ENCODE results near the gene GNG8. TPM values are rescaled to one million over a fixed set of nuclear protein-coding genes. Genes with fewer than 3 reads are reported as not detected.

Gene GNG8
- total RNA-seq (not detected in 2 replicates), polyA plus RNA-seq (2.4 and 4.6 TPM in 2 replicates)

GRCh38 chr19:46635920-46636761 lies at the start of gene GNG8:
GNG8 (minus strand) TSS chr19:46636202; CDS start chr19:46634682, 1,520 bp downstream.
- Histone ChIP-seq H3K4me3 (no peak within 1 kb of the TSS), H3K27ac (no peak within 1 kb of the TSS), H3K4me2 (peak within 1 kb of the TSS; percentile 87), H4K20me1 (ENCODE audit: insufficient read depth, poor library complexity, severe bottlenecking) (no peaks in the 10 kb centered on the region), H3K9me2 (replicated peaks; ENCODE audit: insufficient read depth) (no peaks in the 10 kb centered on the region), H3K4me1 (ENCODE audit: insufficient read depth) (peaks cover 16% of the 10 kb centered on the region), H3K9me3 (ENCODE audit: low read depth) (no peaks in the 10 kb centered on the region), H3K36me3 (replicated peaks; ENCODE audit: insufficient read depth, low read depth) (no peaks in the 10 kb centered on the region), H3K79me2 (no peaks in the 10 kb centered on the region), H3K27me3 (peaks cover 27% of the 10 kb centered on the region), H2AFZ (no peak within 1 kb of the TSS)
- TF ChIP-seq EZH2phosphoT487 (IDR thresholded peaks at IDR 0.05; ENCODE audit: low read depth, severe bottlenecking, unreplicated experiment) (no peak), EZH2 (IDR thresholded peaks at IDR 0.05; ENCODE audit: borderline replicate concordance) (no peak)
- TF ChIP-seq, protein P1, sequence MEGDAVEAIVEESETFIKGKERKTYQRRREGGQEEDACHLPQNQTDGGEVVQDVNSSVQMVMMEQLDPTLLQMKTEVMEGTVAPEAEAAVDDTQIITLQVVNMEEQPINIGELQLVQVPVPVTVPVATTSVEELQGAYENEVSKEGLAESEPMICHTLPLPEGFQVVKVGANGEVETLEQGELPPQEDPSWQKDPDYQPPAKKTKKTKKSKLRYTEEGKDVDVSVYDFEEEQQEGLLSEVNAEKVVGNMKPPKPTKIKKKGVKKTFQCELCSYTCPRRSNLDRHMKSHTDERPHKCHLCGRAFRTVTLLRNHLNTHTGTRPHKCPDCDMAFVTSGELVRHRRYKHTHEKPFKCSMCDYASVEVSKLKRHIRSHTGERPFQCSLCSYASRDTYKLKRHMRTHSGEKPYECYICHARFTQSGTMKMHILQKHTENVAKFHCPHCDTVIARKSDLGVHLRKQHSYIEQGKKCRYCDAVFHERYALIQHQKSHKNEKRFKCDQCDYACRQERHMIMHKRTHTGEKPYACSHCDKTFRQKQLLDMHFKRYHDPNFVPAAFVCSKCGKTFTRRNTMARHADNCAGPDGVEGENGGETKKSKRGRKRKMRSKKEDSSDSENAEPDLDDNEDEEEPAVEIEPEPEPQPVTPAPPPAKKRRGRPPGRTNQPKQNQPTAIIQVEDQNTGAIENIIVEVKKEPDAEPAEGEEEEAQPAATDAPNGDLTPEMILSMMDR (IDR thresholded peaks at IDR 0.05; ENCODE audit: poor library complexity): no peak
- no peak for DNase-seq (ENCODE audit: low spot score)
- 33% methylated on average over 17 of the region's 34 CpGs for WGBS (ENCODE audit: low lambda C conversion rate, missing lambda C conversion rate)

- Histone ChIP-seq H3K4me1 (ENCODE audit: insufficient read depth) (no peaks in the 10 kb centered on the region), H3K9me2 (replicated peaks; ENCODE audit: insufficient read depth) (no peaks in the 10 kb centered on the region), H3K27me3 (no peaks in the 10 kb centered on the region), H3K27ac (no peak overlapping the region), H3K9me3 (ENCODE audit: low read depth) (no peaks in the 10 kb centered on the region), H3K4me2 (no peak overlapping the region), H4K20me1 (ENCODE audit: insufficient read depth, poor library complexity, severe bottlenecking) (no peaks in the 10 kb centered on the region), H3K4me3 (no peak overlapping the region), H3K79me2 (no peaks in the 10 kb centered on the region), H2AFZ (no peak overlapping the region), H3K36me3 (replicated peaks; ENCODE audit: insufficient read depth, low read depth) (no peaks in the 10 kb centered on the region)
- DNase-seq (ENCODE audit: low spot score): no peak
- TF ChIP-seq EZH2 (IDR thresholded peaks at IDR 0.05; ENCODE audit: borderline replicate concordance) (no peak), EZH2phosphoT487 (IDR thresholded peaks at IDR 0.05; ENCODE audit: low read depth, severe bottlenecking, unreplicated experiment) (no peak)
- TF ChIP-seq, protein P1 (IDR thresholded peaks at IDR 0.05; ENCODE audit: poor library complexity): no peak
- WGBS (ENCODE audit: low lambda C conversion rate, missing lambda C conversion rate): 79% methylated on average over 2 of the region's 3 CpGs
Measured at GRCh38 chr19:46685189-46685588, 49.2 kb upstream of the GNG8 start.

DNA sequence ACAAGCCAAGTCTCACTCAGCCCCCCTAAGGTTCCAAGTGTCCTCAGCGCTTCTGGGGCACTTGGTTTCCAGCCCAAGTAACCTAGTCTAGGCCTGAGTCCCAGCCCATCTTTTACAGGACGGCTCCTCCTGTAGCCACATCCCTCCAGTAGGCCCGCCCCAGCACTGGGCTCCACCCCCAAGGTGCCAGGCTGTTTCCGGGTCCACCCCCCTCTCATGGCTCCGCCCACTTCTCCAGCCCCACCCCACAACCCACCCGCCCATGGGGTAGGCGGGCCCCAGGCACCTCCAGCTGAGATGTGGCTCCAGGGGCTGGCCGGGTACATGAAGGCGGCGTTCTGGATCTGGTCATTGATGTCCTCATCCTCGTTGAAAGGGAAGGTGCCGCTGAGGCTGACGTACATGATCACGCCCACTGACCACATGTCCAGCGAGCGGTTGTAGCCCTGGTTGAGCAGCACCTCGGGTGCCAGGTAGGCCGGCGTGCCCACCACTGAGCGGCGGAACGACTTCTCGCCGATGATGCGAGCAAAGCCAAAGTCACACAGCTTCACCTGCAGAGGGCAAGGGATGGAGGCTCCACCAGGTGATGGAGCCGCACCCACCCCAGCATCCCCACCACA lies 42.2 kb upstream of the GNG8 start:
- Histone ChIP-seq H3K4me1 (ENCODE audit: insufficient read depth) (no peaks in the 10 kb centered on the region), H4K20me1 (ENCODE audit: insufficient read depth, poor library complexity, severe bottlenecking) (no peaks in the 10 kb centered on the region), H3K9me2 (replicated peaks; ENCODE audit: insufficient read depth) (no peaks in the 10 kb centered on the region), H3K27ac (no peak overlapping the region), H3K4me3 (no peak overlapping the region), H3K79me2 (no peaks in the 10 kb centered on the region), H2AFZ (no peak overlapping the region), H3K27me3 (no peaks in the 10 kb centered on the region), H3K4me2 (no peak overlapping the region), H3K9me3 (ENCODE audit: low read depth) (no peaks in the 10 kb centered on the region), H3K36me3 (replicated peaks; ENCODE audit: insufficient read depth, low read depth) (no peaks in the 10 kb centered on the region)
- DNase-seq (ENCODE audit: low spot score): no peak
- WGBS (ENCODE audit: low lambda C conversion rate, missing lambda C conversion rate): 97% methylated on average over 24 of the region's 26 CpGs
- TF ChIP-seq EZH2 (IDR thresholded peaks at IDR 0.05; ENCODE audit: borderline replicate concordance) (no peak), EZH2phosphoT487 (IDR thresholded peaks at IDR 0.05; ENCODE audit: low read depth, severe bottlenecking, unreplicated experiment) (no peak)
- TF ChIP-seq, protein P1 (IDR thresholded peaks at IDR 0.05; ENCODE audit: poor library complexity): no peak

All from hepatocyte (in vitro differentiated cells).